Measurements from ENCODE around the gene BACH2.
"Not testable (repeated sequence)": the region's sequence is repeated elsewhere in the genome, so short reads cannot be mapped to it uniquely, and the experiment has no call there.

BACH2 gene

GRCh38 chr6:89987140-89987539 lies 309.5 kb downstream of the BACH2 start:
- FAIRE-seq, result no peak

- no peak for FAIRE-seq
These were observed 310.0 kb downstream of the BACH2 start for GRCh38 chr6:89986650-89987074.

GRCh38 chr6:89985751-89986493 lies 310.7 kb downstream of the BACH2 start:
- FAIRE-seq, result no peak

- FAIRE-seq, result no peak
These were observed 311.5 kb downstream of the BACH2 start for GRCh38 chr6:89984926-89985750.

GRCh38 chr6:89980353-89980752 lies 316.3 kb downstream of the BACH2 start:
- FAIRE-seq, result no peak

- no peak for FAIRE-seq
These were observed 317.0 kb downstream of the BACH2 start for GRCh38 chr6:89979481-89980119.

GRCh38 chr6:89978749-89979145 lies 317.9 kb downstream of the BACH2 start:
- no peak for FAIRE-seq

GRCh38 chr6:89977808-89978748 lies 318.6 kb downstream of the BACH2 start:
- FAIRE-seq, result no peak

GRCh38 chr6:89976694-89977020 lies 320.0 kb downstream of the BACH2 start:
- no peak for FAIRE-seq

GRCh38 chr6:89975991-89976693 lies 320.5 kb downstream of the BACH2 start:
- no peak for FAIRE-seq

- FAIRE-seq, result no peak
These were observed 321.3 kb downstream of the BACH2 start for GRCh38 chr6:89975366-89975765.

- FAIRE-seq, result no peak
These were observed 321.8 kb downstream of the BACH2 start for GRCh38 chr6:89974834-89975233.

- FAIRE-seq, result no peak
These were observed 324.6 kb downstream of the BACH2 start for GRCh38 chr6:89972025-89972381.

- FAIRE-seq, result not testable (repeated sequence)
These were observed 325.2 kb downstream of the BACH2 start for GRCh38 chr6:89971338-89972024.

- FAIRE-seq, result no peak
These were observed 325.9 kb downstream of the BACH2 start for GRCh38 chr6:89970609-89971337.

GRCh38 chr6:89970072-89970471 lies 326.6 kb downstream of the BACH2 start:
- FAIRE-seq, result no peak

GRCh38 chr6:89966913-89967312 lies 329.7 kb downstream of the BACH2 start:
- FAIRE-seq, result no peak

GRCh38 chr6:89966228-89966544 lies 330.5 kb downstream of the BACH2 start:
- FAIRE-seq, result no peak

GRCh38 chr6:89965441-89966227 lies 331.0 kb downstream of the BACH2 start:
- no peak for FAIRE-seq

- FAIRE-seq, result no peak
These were observed 333.3 kb downstream of the BACH2 start for GRCh38 chr6:89963391-89963790.
